Hematopoietic multipotent progenitor cell treated with erythropoietin and hydrocortisone succinate and interleukin-3 and kit ligand, for 4 days (in vitro differentiated cells): Measurements from ENCODE around the gene SH3RF1.

Experiments
- DNase-seq: peaks from one replicate; pipeline ENCODE4 v3.0.0-alpha.2; 2015

The SH3RF1 gene

GRCh38 chr4:169059306-169060211, 211.2 kb downstream of the SH3RF1 start:
- no peak for DNase-seq

GRCh38 chr4:169058312-169058711, 212.4 kb downstream of the SH3RF1 start:
- no peak for DNase-seq

GRCh38 chr4:169054879-169055278, 215.9 kb downstream of the SH3RF1 start:
- DNase-seq, result no peak

GRCh38 chr4:169052594-169052945, 218.2 kb downstream of the SH3RF1 start:
- DNase-seq, result no peak

GRCh38 chr4:169051761-169052593, 218.8 kb downstream of the SH3RF1 start:
- no peak for DNase-seq

GRCh38 chr4:169050881-169051760, 219.6 kb downstream of the SH3RF1 start:
- DNase-seq, result no peak

- DNase-seq, result no peak
Observed at GRCh38 chr4:169050284-169050683, 220.5 kb downstream of the SH3RF1 start.

- no peak for DNase-seq
Observed at GRCh38 chr4:169048868-169049414, 221.8 kb downstream of the SH3RF1 start.

GRCh38 chr4:169047956-169048355, 222.8 kb downstream of the SH3RF1 start:
- DNase-seq, result no peak

- no peak for DNase-seq
Observed at GRCh38 chr4:169045862-169046584, 224.7 kb downstream of the SH3RF1 start.

- DNase-seq, result no peak
Observed at GRCh38 chr4:169044714-169045447, 225.9 kb downstream of the SH3RF1 start.
